Measurements from ENCODE around the gene DUOX1.

DUOX1 gene

GRCh38 chr15:45149060-45149459, 19.3 kb downstream of the DUOX1 start:
- H3K27ac ChIP-seq = no peak overlapping the region
- no peak for TF ChIP-seq CTCF (conservative IDR thresholded peaks at IDR 0.05)

GRCh38 chr15:45150481-45150880, 20.7 kb downstream of the DUOX1 start:
- no peak overlapping the region for H3K27ac ChIP-seq
- no peak for TF ChIP-seq CTCF (conservative IDR thresholded peaks at IDR 0.05)

GRCh38 chr15:45150997-45151396, 21.2 kb downstream of the DUOX1 start:
- TF ChIP-seq CTCF (conservative IDR thresholded peaks at IDR 0.05) = no peak
- no peak overlapping the region for H3K27ac ChIP-seq

GRCh38 chr15:45151998-45152828, 22.4 kb downstream of the DUOX1 start:
- no peak for TF ChIP-seq CTCF (conservative IDR thresholded peaks at IDR 0.05)
- no peak overlapping the region for H3K27ac ChIP-seq

- H3K27ac ChIP-seq = no peak overlapping the region
- TF ChIP-seq CTCF (conservative IDR thresholded peaks at IDR 0.05) = no peak
Measured at GRCh38 chr15:45155739-45156138, 25.9 kb downstream of the DUOX1 start.

- H3K27ac ChIP-seq = no peak overlapping the region
- no peak for TF ChIP-seq CTCF (conservative IDR thresholded peaks at IDR 0.05)
Measured at GRCh38 chr15:45156744-45157455, 27.1 kb downstream of the DUOX1 start.

GRCh38 chr15:45157974-45158373, 28.2 kb downstream of the DUOX1 start:
- no peak overlapping the region for H3K27ac ChIP-seq
- no peak for TF ChIP-seq CTCF (conservative IDR thresholded peaks at IDR 0.05)

Data from VCaP (cell line).